Measurements from ENCODE around the gene GRAMD1B.

DNA sequence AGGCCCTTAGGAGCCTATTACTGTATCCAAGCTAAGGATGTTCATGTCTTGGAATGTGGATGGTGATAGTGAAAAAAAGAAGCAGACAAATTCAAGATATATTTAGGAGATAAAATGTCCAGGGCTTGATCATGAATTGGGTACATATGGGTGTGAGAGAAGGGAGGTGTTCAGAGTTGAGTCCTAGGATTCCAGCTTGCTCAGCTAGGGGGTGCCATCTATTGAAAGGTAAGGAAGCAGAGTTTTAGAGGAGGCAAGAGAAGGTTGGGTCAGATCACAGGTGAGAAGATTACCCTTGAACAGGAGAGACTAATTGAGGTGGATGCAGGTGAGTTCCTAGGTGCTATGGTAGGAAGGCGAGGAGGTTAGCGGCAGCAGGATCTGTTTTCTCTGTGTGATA lies 60.5 kb downstream of the GRAMD1B start:
- TF ChIP-seq, protein P1, sequence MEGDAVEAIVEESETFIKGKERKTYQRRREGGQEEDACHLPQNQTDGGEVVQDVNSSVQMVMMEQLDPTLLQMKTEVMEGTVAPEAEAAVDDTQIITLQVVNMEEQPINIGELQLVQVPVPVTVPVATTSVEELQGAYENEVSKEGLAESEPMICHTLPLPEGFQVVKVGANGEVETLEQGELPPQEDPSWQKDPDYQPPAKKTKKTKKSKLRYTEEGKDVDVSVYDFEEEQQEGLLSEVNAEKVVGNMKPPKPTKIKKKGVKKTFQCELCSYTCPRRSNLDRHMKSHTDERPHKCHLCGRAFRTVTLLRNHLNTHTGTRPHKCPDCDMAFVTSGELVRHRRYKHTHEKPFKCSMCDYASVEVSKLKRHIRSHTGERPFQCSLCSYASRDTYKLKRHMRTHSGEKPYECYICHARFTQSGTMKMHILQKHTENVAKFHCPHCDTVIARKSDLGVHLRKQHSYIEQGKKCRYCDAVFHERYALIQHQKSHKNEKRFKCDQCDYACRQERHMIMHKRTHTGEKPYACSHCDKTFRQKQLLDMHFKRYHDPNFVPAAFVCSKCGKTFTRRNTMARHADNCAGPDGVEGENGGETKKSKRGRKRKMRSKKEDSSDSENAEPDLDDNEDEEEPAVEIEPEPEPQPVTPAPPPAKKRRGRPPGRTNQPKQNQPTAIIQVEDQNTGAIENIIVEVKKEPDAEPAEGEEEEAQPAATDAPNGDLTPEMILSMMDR (IDR thresholded peaks at IDR 0.05; ENCODE audit: borderline replicate concordance, extremely low read depth, low read length, poor library complexity, severe bottlenecking) = peak; percentile 11
- no peak for TF ChIP-seq EZH2 (IDR thresholded peaks at IDR 0.05; ENCODE audit: borderline replicate concordance, low read depth, low read length, severe bottlenecking)
